Activated T-cell treated with anti-CD3 and anti-CD28 coated beads, Interleukin-2, amount 50 U/mL, for 72 hours (primary cell): ENCODE measurements around the gene RAPH1. TPM values are rescaled to one million over a fixed set of nuclear protein-coding genes. Genes with fewer than 3 reads are reported as not detected.
"Not testable (repeated sequence)": the region's sequence is repeated elsewhere in the genome, so short reads cannot be mapped to it uniquely, and the experiment has no call there.

Experiments used
- ATAC-seq, 2 donors: fragments of 150-1000 bp; cut with Tn5 transposase; replicated peaks in 1 of 2; 2 replicates each; pipeline ENCODE4 v1.10.0; 2021; ENCODE audit warnings: moderate library complexity in 2 of 2, mild to moderate bottlenecking in 1 of 2
- DNase-seq, 2 donors: peaks; one replicate each; pipeline ENCODE4 v3.0.0; 2021 to 2022; ENCODE audit warnings: mixed read lengths in 1 of 2
- H3K27ac Mint-ChIP-seq: one replicate; pipeline ENCODE4 v1.8.0; 2022; ENCODE audit warnings: mild to moderate bottlenecking, moderate library complexity, mixed read lengths
- H3K27me3 Mint-ChIP-seq: one replicate; pipeline ENCODE4 v1.8.0; 2022; ENCODE audit warnings: low read depth, mixed read lengths
- H3K36me3 Mint-ChIP-seq, 2 donors: one replicate each; pipeline ENCODE4 v1.8.0; 2022; ENCODE audit warnings: mixed read lengths in 2 of 2, mild to moderate bottlenecking in 1 of 2; ENCODE audit not compliant: insufficient read depth in 2 of 2
- H3K4me1 Mint-ChIP-seq: one replicate; pipeline ENCODE4 v1.8.0; 2022; ENCODE audit warnings: low read depth, mixed read lengths
- H3K4me3 Mint-ChIP-seq, 2 donors: one replicate each; pipeline ENCODE4 v1.8.0; 2022; ENCODE audit warnings: mild to moderate bottlenecking in 2 of 2, mixed read lengths in 2 of 2, moderate library complexity in 2 of 2
- H3K9me3 Mint-ChIP-seq, 2 donors: one replicate each; pipeline ENCODE4 v1.8.0; 2022; ENCODE audit warnings: mixed read lengths in 2 of 2
- total RNA-seq, 2 donors: library from RNA; stranded (reverse); gene quantifications; one replicate each; pipeline ENCODE4 v1.2.3, GENCODE V29; 2022

Gene RAPH1
- total RNA-seq, 2 donors from 2014 or later: 3.7 to 6.0 TPM

DNA sequence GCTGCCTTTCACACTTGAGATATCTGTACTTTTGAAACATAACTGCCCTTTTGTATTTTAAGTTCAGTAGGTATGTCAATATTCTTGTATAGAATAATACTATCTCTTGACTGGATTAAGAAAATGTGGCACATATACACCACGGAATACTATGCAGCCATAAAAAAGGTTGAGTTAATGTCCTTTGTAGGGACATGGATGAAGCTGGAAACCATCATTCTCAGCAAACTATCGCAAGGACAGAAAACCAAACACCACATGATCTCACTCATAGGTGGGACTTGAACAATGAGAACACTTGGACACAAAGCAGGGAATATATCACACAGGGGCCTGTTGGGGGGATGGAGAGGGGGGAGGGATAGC, 1.5 kb upstream of the RAPH1 start:
- H3K4me3 Mint-ChIP-seq: peak overlapping the region in 1 of 2 donors; percentile 61
- peaks cover 14 to 19% of the 10 kb centered on the region in 2 donors for H3K9me3 Mint-ChIP-seq
- not testable (repeated sequence) for ATAC-seq, DNase-seq
- peak overlapping the region; percentile 47 for H3K27ac Mint-ChIP-seq
- peaks cover 26% of the 10 kb centered on the region for H3K27me3 Mint-ChIP-seq
- peaks cover 34% of the 10 kb centered on the region for H3K4me1 Mint-ChIP-seq
- H3K36me3 Mint-ChIP-seq: peaks cover 10 to 21% of the 10 kb centered on the region in 2 donors

DNA sequence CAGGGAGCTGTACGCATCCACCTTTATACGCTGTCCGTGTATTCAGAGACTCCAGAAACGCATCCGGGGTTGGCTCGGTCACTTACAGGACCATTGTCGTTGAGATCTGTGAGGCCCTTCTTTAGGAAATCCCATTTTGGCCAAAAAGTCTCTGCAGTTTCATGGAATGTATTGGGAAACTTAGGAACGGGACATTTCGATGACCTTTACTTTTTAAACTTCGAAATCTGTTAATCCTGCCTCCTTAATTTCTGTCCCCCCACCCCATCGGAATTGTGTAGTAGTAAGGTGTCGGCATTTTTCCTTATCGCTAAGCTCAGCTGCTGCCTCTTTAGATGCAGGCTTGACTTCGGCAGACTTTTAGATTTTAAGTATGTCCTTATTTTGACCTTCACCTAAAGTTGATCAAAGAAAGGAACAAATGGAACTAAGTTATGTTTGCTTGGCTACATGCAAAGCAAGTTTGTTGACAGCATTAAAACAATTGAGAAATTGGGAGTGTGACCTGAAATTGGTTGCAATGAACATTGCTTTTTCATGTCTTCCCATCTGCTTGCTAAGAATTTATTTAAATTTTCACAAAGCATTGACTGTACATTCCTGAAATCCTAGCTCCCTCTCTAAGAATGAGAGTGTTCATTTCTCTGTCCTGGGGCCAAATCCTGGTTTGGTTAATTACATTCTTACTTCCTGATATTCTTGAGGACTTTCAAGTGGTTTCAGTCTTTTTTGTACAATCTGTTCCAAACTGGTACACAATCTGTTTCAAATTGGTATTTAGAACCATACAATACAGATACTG, 884 bp upstream of the RAPH1 start:
- Mint-ChIP-seq H3K9me3 (peaks cover 14 to 19% of the 10 kb centered on the region in 2 donors), H3K36me3 (peaks cover 10 to 21% of the 10 kb centered on the region in 2 donors), H3K4me3 (peak overlapping the region; percentile 86 to 87), H3K27ac (peak overlapping the region; percentile 88), H3K4me1 (peaks cover 36% of the 10 kb centered on the region), H3K27me3 (peaks cover 31% of the 10 kb centered on the region)
- no peak for ATAC-seq
- no peak for DNase-seq

- Mint-ChIP-seq H3K27ac (no peak overlapping the region), H3K27me3 (peaks cover 38% of the 10 kb centered on the region), H3K4me3 (peak overlapping the region; percentile 73 to 86), H3K9me3 (peaks cover 14 to 19% of the 10 kb centered on the region in 2 donors), H3K36me3 (peaks cover 10 to 21% of the 10 kb centered on the region in 2 donors), H3K4me1 (peaks cover 36% of the 10 kb centered on the region)
- DNase-seq: peak; percentile 37 to 50
- peak; percentile 49 to 51 for ATAC-seq
Observed at GRCh38 chr2:203534621-203535077, 452 bp downstream of the RAPH1 start.

- peak; percentile 17 to 53 for ATAC-seq
- peaks cover 13 to 17% of the 10 kb centered on the region in 2 donors for H3K9me3 Mint-ChIP-seq
- no peak overlapping the region for H3K27ac Mint-ChIP-seq
- H3K4me3 Mint-ChIP-seq: peak overlapping the region; percentile 73 to 86
- DNase-seq: peak; percentile 6 to 26
- H3K36me3 Mint-ChIP-seq: peaks cover 10 to 21% of the 10 kb centered on the region in 2 donors
- H3K27me3 Mint-ChIP-seq: peaks cover 38% of the 10 kb centered on the region
- peaks cover 36% of the 10 kb centered on the region for H3K4me1 Mint-ChIP-seq
Observed at GRCh38 chr2:203533676-203534591, 1.2 kb downstream of the RAPH1 start.

- H3K36me3 Mint-ChIP-seq: peaks cover 7 to 13% of the 10 kb centered on the region in 2 donors
- DNase-seq: no peak
- H3K4me3 Mint-ChIP-seq: peak overlapping the region; percentile 73 to 86
- ATAC-seq: no peak
- peaks cover 29% of the 10 kb centered on the region for H3K4me1 Mint-ChIP-seq
- H3K27me3 Mint-ChIP-seq: peaks cover 38% of the 10 kb centered on the region
- peaks cover 6 to 9% of the 10 kb centered on the region in 2 donors for H3K9me3 Mint-ChIP-seq
- H3K27ac Mint-ChIP-seq: no peak overlapping the region
Observed at GRCh38 chr2:203532957-203533658, 2.0 kb downstream of the RAPH1 start.

DNA sequence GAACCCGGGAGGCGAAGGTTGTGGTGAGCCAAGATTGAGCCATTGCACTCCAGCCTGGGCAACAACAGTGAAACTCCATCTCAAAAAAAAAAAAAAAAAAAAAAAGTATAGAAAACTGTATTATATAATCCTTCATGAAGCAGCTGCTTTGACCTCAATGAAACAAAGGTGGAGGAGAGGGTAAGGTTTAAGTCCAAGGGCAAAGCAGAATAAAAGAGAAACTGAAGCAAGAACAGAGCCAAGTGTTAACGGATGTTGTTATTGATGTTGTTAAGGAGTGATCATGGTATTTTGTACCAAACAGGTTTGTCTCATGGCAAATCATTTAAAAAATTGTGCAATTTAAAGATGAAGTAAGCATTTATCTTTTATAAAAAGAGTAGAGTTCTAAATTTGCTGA, 7.4 kb downstream of the RAPH1 start:
- H3K36me3 Mint-ChIP-seq: no peaks in the 10 kb centered on the region
- no peak overlapping the region for H3K27ac Mint-ChIP-seq
- no peak overlapping the region for H3K4me3 Mint-ChIP-seq
- H3K4me1 Mint-ChIP-seq: peaks cover 16% of the 10 kb centered on the region
- H3K9me3 Mint-ChIP-seq: no peaks in the 10 kb centered on the region
- no peak for DNase-seq
- H3K27me3 Mint-ChIP-seq: peaks cover 23% of the 10 kb centered on the region
- no peak for ATAC-seq

GRCh38 chr2:203513268-203513667, 21.8 kb downstream of the RAPH1 start:
- H3K36me3 Mint-ChIP-seq, ATAC-seq, DNase-seq, H3K4me1 Mint-ChIP-seq, H3K9me3 Mint-ChIP-seq, H3K27ac Mint-ChIP-seq, H3K27me3 Mint-ChIP-seq, H3K4me3 Mint-ChIP-seq: not testable (repeated sequence)

- ATAC-seq (no peak), DNase-seq (no peak)
- Mint-ChIP-seq H3K27me3 (no peaks in the 10 kb centered on the region), H3K27ac (no peak overlapping the region), H3K4me1 (peaks cover 4% of the 10 kb centered on the region), H3K36me3 (peaks cover 0 to 1% of the 10 kb centered on the region in 2 donors), H3K9me3 (peaks cover 0 to 3% of the 10 kb centered on the region in 2 donors), H3K4me3 (no peak overlapping the region)
Observed at GRCh38 chr2:203510941-203511305, 24.2 kb downstream of the RAPH1 start.

GRCh38 chr2:203510256-203510940, 24.7 kb downstream of the RAPH1 start:
- Mint-ChIP-seq H3K36me3 (peaks cover 0 to 1% of the 10 kb centered on the region in 2 donors), H3K4me1 (peaks cover 4% of the 10 kb centered on the region), H3K27me3 (no peaks in the 10 kb centered on the region), H3K9me3 (peaks cover 0 to 3% of the 10 kb centered on the region in 2 donors), H3K27ac (no peak overlapping the region), H3K4me3 (no peak overlapping the region)
- ATAC-seq (no peak), DNase-seq (no peak)

- Mint-ChIP-seq H3K9me3 (peaks cover 5 to 10% of the 10 kb centered on the region in 2 donors), H3K4me1 (peaks cover 16% of the 10 kb centered on the region)
- H3K4me3 Mint-ChIP-seq, H3K27ac Mint-ChIP-seq, H3K27me3 Mint-ChIP-seq, ATAC-seq, DNase-seq, H3K36me3 Mint-ChIP-seq: not testable (repeated sequence)
Observed at GRCh38 chr2:203503460-203503859, 31.6 kb downstream of the RAPH1 start.

- H3K36me3 Mint-ChIP-seq: peaks cover 6 to 7% of the 10 kb centered on the region in 2 donors
- H3K27ac Mint-ChIP-seq: no peak overlapping the region
- peaks cover 12% of the 10 kb centered on the region for H3K4me1 Mint-ChIP-seq
- H3K9me3 Mint-ChIP-seq: peaks cover 5 to 10% of the 10 kb centered on the region in 2 donors
- ATAC-seq (no peak), DNase-seq (no peak)
- no peaks in the 10 kb centered on the region for H3K27me3 Mint-ChIP-seq
- no peak overlapping the region for H3K4me3 Mint-ChIP-seq
Observed at GRCh38 chr2:203501873-203502272, 33.2 kb downstream of the RAPH1 start.

- Mint-ChIP-seq H3K27ac (peak overlapping the region; percentile 47), H3K4me1 (peaks cover 12% of the 10 kb centered on the region), H3K4me3 (no peak overlapping the region), H3K9me3 (peaks cover 5 to 10% of the 10 kb centered on the region in 2 donors), H3K27me3 (no peaks in the 10 kb centered on the region), H3K36me3 (peaks cover 6 to 7% of the 10 kb centered on the region in 2 donors)
- ATAC-seq (no peak), DNase-seq (no peak)
Observed at GRCh38 chr2:203500951-203501350, 34.1 kb downstream of the RAPH1 start.
